ENCODE measurements around the gene ADGRE2.
"Not testable (repeated sequence)": the region's sequence is repeated elsewhere in the genome, so short reads cannot be mapped to it uniquely, and the experiment has no call there.

- TF ChIP-seq PATZ1 (tag by site-specific recombination; IDR thresholded peaks at IDR 0.05); REST (tag by site-specific recombination; IDR thresholded peaks at IDR 0.05); ZNF266 (tag by site-specific recombination; IDR thresholded peaks at IDR 0.05; ENCODE audit: low read depth); ZBTB11 (tag by site-specific recombination; conservative IDR thresholded peaks at IDR 0.05; ENCODE audit: low read depth); CTCF (tag by site-specific recombination; IDR thresholded peaks at IDR 0.05); ZNF175 (tag by site-specific recombination; IDR thresholded peaks at IDR 0.05); ZNF473 (tag by site-specific recombination; IDR thresholded peaks at IDR 0.05); ZNF148 (tag by site-specific recombination; IDR thresholded peaks at IDR 0.05; ENCODE audit: borderline replicate concordance); ZBTB7A (tag by site-specific recombination; IDR thresholded peaks at IDR 0.05; ENCODE audit: low read depth); ZSCAN16 (tag by site-specific recombination; IDR thresholded peaks at IDR 0.05); ZNF704 (tag by site-specific recombination; IDR thresholded peaks at IDR 0.05); ZNF610 (tag by site-specific recombination; IDR thresholded peaks at IDR 0.05; ENCODE audit: borderline replicate concordance): not testable (repeated sequence)
Measured at GRCh38 chr19:14777645-14778044, 715 bp downstream of the ADGRE2 start.

All from HEK293 (cell line).